ENCODE results near the gene SPG7.

Gene SPG7

DNA sequence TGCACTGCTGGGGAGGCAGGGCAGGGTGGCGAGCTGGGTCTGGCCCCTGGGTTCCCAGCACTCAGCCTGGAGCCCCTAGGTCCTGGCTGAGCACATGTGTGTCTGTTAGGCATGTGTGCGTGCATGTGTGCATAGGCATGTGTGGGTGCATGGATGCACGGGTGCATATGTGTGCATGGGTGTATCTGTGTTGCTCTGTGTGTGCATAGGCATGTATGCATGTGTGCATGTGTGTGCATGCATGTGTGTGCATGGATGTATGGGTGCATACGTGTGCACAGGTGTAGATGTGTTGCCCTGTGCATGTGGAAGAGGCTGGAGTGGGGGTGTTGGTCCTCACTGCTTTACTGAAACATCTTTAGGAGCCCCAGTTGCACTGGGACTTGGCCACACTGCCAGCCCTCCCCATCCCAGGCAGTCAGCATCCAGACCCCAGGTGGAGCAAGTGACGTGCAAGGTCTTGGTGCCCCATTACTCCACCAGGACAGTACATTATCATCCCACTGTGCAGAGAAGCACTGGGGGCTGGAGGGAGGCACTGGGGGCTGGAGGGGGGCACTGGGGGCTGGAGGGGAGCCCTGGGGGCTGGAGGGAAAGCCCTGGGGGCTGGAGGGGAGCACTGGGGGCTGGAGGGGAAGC lies 94.9 kb downstream of the SPG7 start:
- no peak for DNase-seq

DNA sequence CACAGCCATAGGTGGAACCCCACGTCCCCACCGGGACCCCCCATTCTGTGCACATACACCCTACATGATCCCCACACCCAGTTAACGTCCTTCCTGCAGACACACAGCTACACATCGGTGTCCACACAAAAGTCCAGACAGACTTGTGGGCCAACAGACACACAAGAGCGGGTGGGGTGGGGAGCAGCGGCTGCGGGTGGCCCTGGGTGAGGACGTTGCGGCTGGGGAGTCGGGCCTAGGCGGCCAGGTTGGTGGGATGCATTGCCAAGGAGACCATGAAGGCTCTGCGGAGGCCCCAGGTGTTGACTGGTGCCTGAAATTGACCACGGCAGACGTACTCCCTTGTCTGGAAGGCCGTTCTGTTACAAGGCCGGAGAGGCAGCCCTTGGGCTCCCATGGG lies 96.6 kb downstream of the SPG7 start:
- DNase-seq: no peak

DNA sequence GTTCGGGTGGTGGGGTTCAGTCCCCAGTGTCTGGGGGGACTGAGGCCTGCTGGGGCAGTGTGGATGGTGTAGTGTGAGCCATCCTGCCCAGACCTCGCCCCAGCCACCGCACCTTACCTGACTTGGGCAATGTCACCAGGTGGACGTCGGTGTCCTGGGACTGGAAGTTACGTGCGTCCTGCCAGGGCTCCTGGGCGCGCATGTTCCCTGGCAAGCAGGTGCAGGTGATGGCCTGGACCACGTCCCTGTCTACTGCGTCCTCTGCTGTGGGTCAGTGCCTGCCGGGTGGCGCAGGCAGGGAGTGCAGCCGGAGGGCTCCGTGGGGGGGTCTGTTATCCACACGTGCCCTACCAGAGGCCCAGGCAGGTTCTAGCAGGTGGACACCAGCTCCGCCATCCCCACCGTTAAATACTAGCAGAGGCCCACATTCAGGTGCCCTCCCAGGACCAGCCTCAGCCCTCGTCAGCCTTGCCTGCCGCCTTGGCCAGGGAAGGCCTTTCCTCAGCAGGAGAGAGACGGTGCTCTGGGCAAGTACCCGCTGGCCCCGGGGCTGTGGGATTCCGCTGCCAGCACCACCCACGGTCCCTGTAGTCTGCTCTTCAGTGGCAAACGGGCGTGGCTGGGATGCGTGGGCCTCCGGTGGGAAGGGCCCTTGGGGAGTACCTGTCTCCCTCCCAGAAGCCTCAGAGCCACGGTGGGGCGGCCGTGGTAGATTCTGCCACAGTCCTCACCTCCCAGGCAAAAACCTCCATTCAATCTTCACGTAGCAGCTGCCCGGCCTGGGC lies 97.2 kb downstream of the SPG7 start:
- DNase-seq: no peak

DNA sequence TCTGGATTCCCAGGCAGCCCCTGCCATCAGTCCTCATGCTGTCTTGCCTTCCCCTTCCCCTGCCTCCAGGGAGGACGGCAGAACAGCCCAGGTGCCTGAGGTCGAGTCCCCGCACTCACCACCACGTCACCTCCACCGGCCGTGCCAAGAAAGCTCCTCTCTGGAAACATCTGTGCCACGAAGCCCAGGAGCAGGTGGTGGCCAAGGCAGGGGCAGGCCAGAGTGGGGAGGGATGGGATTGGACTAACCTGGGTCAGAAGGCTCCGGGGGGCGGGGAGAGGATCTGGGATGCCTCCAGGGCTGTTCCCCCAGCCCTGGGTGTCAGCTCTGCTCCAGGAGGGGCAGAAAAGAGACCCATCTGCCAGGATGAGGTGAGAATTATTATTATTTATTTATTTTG lies 97.8 kb downstream of the SPG7 start:
- no peak for DNase-seq
